GM19467 (cell line): ENCODE results near the gene MTMR11.
A peak's percentile ranks its signal among the peaks of the same experiment; 100 is the strongest.

Experiments used
- ATAC-seq: cut with Tn5 transposase; IDR thresholded peaks from one replicate; pipeline ENCODE4 v1.9.1; 2021; ENCODE audit warnings: mild to moderate bottlenecking, moderate library complexity; ENCODE audit not compliant: unreplicated experiment

The MTMR11 gene

GRCh38 chr1:149937759-149938158, 1.1 kb upstream of the MTMR11 start:
- ATAC-seq, result no peak

GRCh38 chr1:149936992-149937705, 470 bp upstream of the MTMR11 start:
- no peak for ATAC-seq

- ATAC-seq, result no peak
Measured at GRCh38 chr1:149934356-149934755, 2.3 kb downstream of the MTMR11 start.

GRCh38 chr1:149933208-149933607, 3.5 kb downstream of the MTMR11 start:
- ATAC-seq, result no peak

- ATAC-seq, result no peak
Measured at GRCh38 chr1:149932474-149932873, 4.2 kb downstream of the MTMR11 start.

GRCh38 chr1:149931212-149931790, 5.4 kb downstream of the MTMR11 start:
- no peak for ATAC-seq

- no peak for ATAC-seq
Measured at GRCh38 chr1:149929856-149930255, 6.8 kb downstream of the MTMR11 start.

- no peak for ATAC-seq
Measured at GRCh38 chr1:149928401-149928724, 8.3 kb downstream of the MTMR11 start.

GRCh38 chr1:149927563-149928400, 8.9 kb downstream of the MTMR11 start, which contains the start of gene SF3B4:
SF3B4 (minus strand) TSS chr1:149927803; CDS start chr1:149927759, 44 bp downstream.
- peak; percentile 93 for ATAC-seq

- ATAC-seq, result no peak
Measured at GRCh38 chr1:149927056-149927562, 9.6 kb downstream of the MTMR11 start.

- no peak for ATAC-seq
Measured at GRCh38 chr1:149926296-149926695, 10.4 kb downstream of the MTMR11 start.

- no peak for ATAC-seq
Measured at GRCh38 chr1:149925751-149926150, 10.9 kb downstream of the MTMR11 start.

- ATAC-seq, result no peak
Measured at GRCh38 chr1:149925345-149925744, 11.3 kb downstream of the MTMR11 start.

- ATAC-seq, result no peak
Measured at GRCh38 chr1:149923626-149924025, 13.1 kb downstream of the MTMR11 start.

GRCh38 chr1:149917571-149918144, 19.0 kb downstream of the MTMR11 start, which contains the start of gene SV2A:
SV2A (minus strand) TSS chr1:149917844; CDS start chr1:149913840, 4,004 bp downstream.
- ATAC-seq, result no peak

GRCh38 chr1:149916898-149917252, 19.8 kb downstream of the MTMR11 start:
- no peak for ATAC-seq

- ATAC-seq, result no peak
Measured at GRCh38 chr1:149916193-149916897, 20.3 kb downstream of the MTMR11 start.

GRCh38 chr1:149915429-149916192, 21.1 kb downstream of the MTMR11 start:
- ATAC-seq, result no peak

GRCh38 chr1:149914545-149914944, 22.1 kb downstream of the MTMR11 start:
- ATAC-seq, result no peak

GRCh38 chr1:149906570-149907075, 30.1 kb downstream of the MTMR11 start:
- no peak for ATAC-seq
